A673 (cell line): ENCODE data around the gene NPFF. TPM values are rescaled to one million over a fixed set of nuclear protein-coding genes. Genes with fewer than 3 reads are reported as not detected.

ENCODE experiments used
- BruUV-seq: library from RNA; stranded (reverse); fragments of 400-500 nt; replicated peaks from 2 replicates; lab custom pipeline; 2021; lab: Mats Ljungman, UMichigan
- CTCF ChIA-PET: fragments of 300-600 bp; sonication (Branson Sonifier 250); formaldehyde crosslinking; loops from one replicate; lab custom pipeline; 2022; ENCODE audit warnings: antibody characterized with exemption; lab: Charles Lee
- POLR2A ChIA-PET: fragments of 300-600 bp; sonication (Branson Sonifier 250); formaldehyde crosslinking; loops from one replicate; lab custom pipeline; 2022; ENCODE audit warnings: antibody characterized with exemption; ENCODE audit not compliant: low non-redundant PET; lab: Charles Lee
- DNase-seq: peaks from one replicate; pipeline ENCODE4 v3.0.0-alpha.2; 2015; ENCODE audit warnings: low spot score
- H3K27ac ChIP-seq: fragments of 200-600 bp; sonication (generic); 2 replicates; pipeline ENCODE4 v1.5.1; 2016; ENCODE audit warnings: mixed run types, low read depth, mild to moderate bottlenecking, mixed read lengths, antibody characterized with exemption, low read length; ENCODE audit not compliant: poor library complexity, severe bottlenecking
- H3K27me3 ChIP-seq: fragments of 200-600 bp; sonication (generic); replicated peaks from 2 replicates; pipeline ENCODE4 v1.6.1; 2017; ENCODE audit warnings: mixed run types, low read depth, mild to moderate bottlenecking, mixed read lengths, antibody characterized with exemption, low read length; ENCODE audit not compliant: insufficient read depth, poor library complexity
- H3K36me3 ChIP-seq: fragments of 200-600 bp; sonication (generic); 2 replicates; pipeline ENCODE4 v1.6.1; 2016; ENCODE audit warnings: mixed run types, mild to moderate bottlenecking, mixed read lengths, antibody characterized with exemption, low read length; ENCODE audit not compliant: insufficient read depth, poor library complexity, severe bottlenecking
- H3K4me1 ChIP-seq: fragments of 200-600 bp; sonication (generic); 2 replicates; pipeline ENCODE4 v1.6.1; 2017; ENCODE audit warnings: mixed run types, mild to moderate bottlenecking, mixed read lengths, antibody characterized with exemption, low read length; ENCODE audit not compliant: insufficient read depth, poor library complexity, severe bottlenecking
- H3K4me3 ChIP-seq: fragments of 200-600 bp; sonication (generic); 2 replicates; pipeline ENCODE4 v1.5.1; 2016; ENCODE audit warnings: low read depth, mixed run types, mild to moderate bottlenecking, mixed read lengths, low read length; ENCODE audit not compliant: poor library complexity, severe bottlenecking
- H3K9me3 ChIP-seq: fragments of 200-600 bp; sonication (generic); 2 replicates; pipeline ENCODE4 v1.6.1; 2016; ENCODE audit warnings: mixed run types, low read depth, mild to moderate bottlenecking, mixed read lengths, antibody characterized with exemption, low read length; ENCODE audit not compliant: poor library complexity, severe bottlenecking
- EZH2 ChIP-seq: fragments of 200-600 bp; sonication (generic); IDR thresholded peaks from 2 replicates; pipeline ENCODE4 v1.6.1; 2017; ENCODE audit warnings: borderline replicate concordance, low read depth, mild to moderate bottlenecking, mixed read lengths, antibody characterized with exemption, low read length; ENCODE audit not compliant: poor library complexity, severe bottlenecking
- intact Hi-C: fragments of 100-400 bp; cut with micrococcal nuclease; formaldehyde crosslinking; loops from one replicate; pipeline ENCODE4 v1.10.0; 2022; ENCODE audit not compliant: unreplicated experiment
- total RNA-seq: library from RNA; stranded (reverse); gene quantifications from 2 replicates; pipeline ENCODE4 v1.2.3, GENCODE V29; 2021
- TF ChIP-seq, protein P1 (sequence below): fragments of 300-800, 200-600 bp; sonication (generic); conservative IDR thresholded peaks from 2 replicates; pipeline ENCODE4 v1.5.1; 2017; ENCODE audit warnings: low read depth, mild to moderate bottlenecking, antibody characterized with exemption, low read length, moderate library complexity, mixed read lengths

NPFF gene
- total RNA-seq, 1 experiment from 2014 or later = not detected

DNA sequence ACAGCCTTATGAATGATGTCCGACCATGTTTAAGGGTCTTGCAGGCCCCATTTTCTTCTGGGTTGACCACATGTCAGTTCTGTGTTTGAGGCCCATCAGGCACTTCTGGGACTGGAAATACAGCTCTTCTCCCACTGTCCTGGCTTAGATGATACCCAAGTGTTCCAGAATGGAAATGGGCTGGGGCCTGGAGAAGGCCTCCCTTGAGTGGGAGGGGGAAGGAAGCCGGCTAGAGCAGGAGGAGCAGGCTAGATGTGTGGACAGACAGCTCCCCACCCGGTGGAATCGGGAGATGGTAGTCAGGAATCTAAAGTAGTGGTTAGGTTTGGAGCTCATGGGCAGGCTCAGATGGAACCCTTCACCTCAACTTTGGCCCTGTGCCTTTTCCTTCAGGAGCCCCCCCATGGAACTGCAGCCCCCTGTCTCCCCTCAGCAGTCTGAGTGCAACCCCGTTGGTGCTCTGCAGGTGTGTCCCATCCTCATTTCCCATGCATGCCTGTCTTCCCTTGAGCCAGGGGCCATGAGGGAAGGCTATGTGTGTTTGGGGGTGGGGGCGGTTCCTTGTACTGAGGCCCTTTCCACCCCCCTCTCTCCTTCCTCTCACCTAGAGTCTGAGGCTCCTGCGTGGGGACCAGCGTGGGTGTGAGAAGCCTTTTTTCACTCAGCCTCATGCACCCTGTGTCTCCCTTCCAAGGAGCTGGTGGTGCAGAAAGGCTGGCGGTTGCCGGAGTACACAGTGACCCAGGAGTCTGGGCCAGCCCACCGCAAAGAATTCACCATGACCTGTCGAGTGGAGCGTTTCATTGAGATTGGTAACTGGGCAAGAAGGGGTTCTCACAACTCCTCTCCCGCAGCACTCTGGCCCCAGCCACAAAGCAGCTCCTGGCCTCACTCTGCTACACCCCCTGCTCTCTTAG, 3.0 kb downstream of the NPFF start:
- Histone ChIP-seq H3K36me3 (peaks cover 33% of the 10 kb centered on the region), H3K27ac (peak overlapping the region; percentile 98), H3K9me3 (no peaks in the 10 kb centered on the region), H3K4me1 (peaks cover 29% of the 10 kb centered on the region), H3K27me3 (no peaks in the 10 kb centered on the region), H3K4me3 (no peak overlapping the region)
- TF ChIP-seq, protein P1, sequence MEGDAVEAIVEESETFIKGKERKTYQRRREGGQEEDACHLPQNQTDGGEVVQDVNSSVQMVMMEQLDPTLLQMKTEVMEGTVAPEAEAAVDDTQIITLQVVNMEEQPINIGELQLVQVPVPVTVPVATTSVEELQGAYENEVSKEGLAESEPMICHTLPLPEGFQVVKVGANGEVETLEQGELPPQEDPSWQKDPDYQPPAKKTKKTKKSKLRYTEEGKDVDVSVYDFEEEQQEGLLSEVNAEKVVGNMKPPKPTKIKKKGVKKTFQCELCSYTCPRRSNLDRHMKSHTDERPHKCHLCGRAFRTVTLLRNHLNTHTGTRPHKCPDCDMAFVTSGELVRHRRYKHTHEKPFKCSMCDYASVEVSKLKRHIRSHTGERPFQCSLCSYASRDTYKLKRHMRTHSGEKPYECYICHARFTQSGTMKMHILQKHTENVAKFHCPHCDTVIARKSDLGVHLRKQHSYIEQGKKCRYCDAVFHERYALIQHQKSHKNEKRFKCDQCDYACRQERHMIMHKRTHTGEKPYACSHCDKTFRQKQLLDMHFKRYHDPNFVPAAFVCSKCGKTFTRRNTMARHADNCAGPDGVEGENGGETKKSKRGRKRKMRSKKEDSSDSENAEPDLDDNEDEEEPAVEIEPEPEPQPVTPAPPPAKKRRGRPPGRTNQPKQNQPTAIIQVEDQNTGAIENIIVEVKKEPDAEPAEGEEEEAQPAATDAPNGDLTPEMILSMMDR = no peak
- TF ChIP-seq EZH2 = no peak
- intact Hi-C loops = loop anchor here (10.0 kb wide), 1 partner anchor 771 kb away; no protein-coding TSS in a partner anchor
- BruUV-seq = no TSS peak
- DNase-seq = no peak
- ChIA-PET POLR2A (no interaction called here), CTCF (no interaction called here)

DNA sequence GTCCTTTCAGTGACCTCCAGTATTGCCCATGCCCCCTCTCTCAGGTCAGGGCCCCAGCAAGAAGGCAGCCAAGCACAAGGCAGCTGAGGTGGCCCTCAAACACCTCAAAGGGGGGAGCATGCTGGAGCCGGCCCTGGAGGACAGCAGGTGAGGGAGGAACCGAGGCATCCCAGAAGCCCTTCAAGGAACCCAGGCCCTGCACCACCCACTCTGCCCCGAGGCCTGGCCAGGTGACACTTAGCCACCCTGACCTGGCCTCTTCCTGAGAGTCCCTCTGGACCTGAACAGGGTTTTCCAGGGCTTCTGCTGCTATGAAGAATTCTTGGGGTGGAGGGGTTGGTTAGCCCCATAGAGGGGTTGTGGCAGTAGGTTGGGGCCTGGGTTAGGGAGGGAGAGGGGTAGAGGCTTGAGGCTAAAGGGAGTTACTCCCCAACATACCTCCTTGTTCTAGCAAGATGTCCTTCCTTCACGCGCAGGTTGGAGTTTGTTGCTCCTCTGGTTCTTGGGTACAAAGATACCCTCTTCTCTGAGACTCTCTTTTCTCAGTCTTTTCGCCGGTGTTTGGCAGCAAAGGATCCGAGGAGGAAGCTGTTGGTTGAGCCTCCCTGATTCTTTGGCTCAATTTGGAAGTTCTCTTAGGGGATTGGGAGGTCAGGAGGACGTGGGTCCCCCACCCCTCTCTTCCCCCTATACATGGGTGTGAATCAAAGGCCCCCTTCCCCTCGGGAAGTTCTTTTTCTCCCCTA, 4.1 kb downstream of the NPFF start:
- intact Hi-C loops = loop anchor here (10.0 kb wide), 1 partner anchor 772 kb away; no protein-coding TSS in a partner anchor
- ChIA-PET CTCF (no interaction called here), POLR2A (no interaction called here)
- Histone ChIP-seq H3K36me3 (peaks cover 33% of the 10 kb centered on the region), H3K9me3 (no peaks in the 10 kb centered on the region), H3K27ac (peak overlapping the region; percentile 98), H3K27me3 (no peaks in the 10 kb centered on the region), H3K4me1 (peaks cover 36% of the 10 kb centered on the region), H3K4me3 (peak overlapping the region; percentile 54)
- DNase-seq = no peak
- no TSS peak for BruUV-seq
- TF ChIP-seq EZH2 = no peak

DNA sequence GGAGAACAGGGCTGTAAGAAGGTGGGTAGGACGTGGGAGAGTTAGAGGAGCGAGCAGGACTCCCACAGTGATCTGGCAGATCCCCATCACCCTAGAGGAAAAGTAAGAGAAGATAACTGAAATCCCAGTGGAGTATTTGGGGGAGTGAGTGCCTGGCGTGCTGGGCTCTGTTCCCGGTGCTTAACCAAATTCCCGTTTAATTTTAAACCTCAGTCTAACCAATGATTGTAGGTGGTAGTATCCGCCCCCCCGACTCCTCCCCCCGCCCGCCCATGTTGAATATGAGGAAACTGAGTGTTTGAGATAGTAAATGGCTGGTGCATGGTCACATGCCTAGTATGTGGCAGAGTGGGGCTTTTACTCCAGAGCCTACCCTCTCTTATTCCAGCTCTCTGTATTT, 5.0 kb downstream of the NPFF start:
- Histone ChIP-seq H3K9me3 (no peaks in the 10 kb centered on the region), H3K36me3 (peaks cover 31% of the 10 kb centered on the region), H3K27me3 (no peaks in the 10 kb centered on the region), H3K4me3 (peak overlapping the region; percentile 54), H3K27ac (peak overlapping the region; percentile 98), H3K4me1 (peaks cover 37% of the 10 kb centered on the region)
- BruUV-seq = no TSS peak
- ChIA-PET CTCF (interaction anchor here (1.3 kb wide), 1 partner anchor 81 kb away, joined by 3 read pairs; no protein-coding TSS in a partner anchor), POLR2A (interaction anchor here (0.5 kb wide), 1 partner anchor 175 kb away, joined by 3 read pairs; no protein-coding TSS in a partner anchor)
- peak; percentile 74 for DNase-seq
- intact Hi-C loops = loop anchor here (10.0 kb wide), 1 partner anchor 772 kb away; no protein-coding TSS in a partner anchor
- no peak for TF ChIP-seq EZH2
- TF ChIP-seq, protein P1 = no peak
